ENCODE measurements around the gene ANAPC15. TPM values are rescaled to one million over a fixed set of nuclear protein-coding genes. Genes with fewer than 3 reads are reported as not detected.

ANAPC15 gene
- total RNA-seq, 1 experiment from 2014 or later, result 65.6 TPM

DNA sequence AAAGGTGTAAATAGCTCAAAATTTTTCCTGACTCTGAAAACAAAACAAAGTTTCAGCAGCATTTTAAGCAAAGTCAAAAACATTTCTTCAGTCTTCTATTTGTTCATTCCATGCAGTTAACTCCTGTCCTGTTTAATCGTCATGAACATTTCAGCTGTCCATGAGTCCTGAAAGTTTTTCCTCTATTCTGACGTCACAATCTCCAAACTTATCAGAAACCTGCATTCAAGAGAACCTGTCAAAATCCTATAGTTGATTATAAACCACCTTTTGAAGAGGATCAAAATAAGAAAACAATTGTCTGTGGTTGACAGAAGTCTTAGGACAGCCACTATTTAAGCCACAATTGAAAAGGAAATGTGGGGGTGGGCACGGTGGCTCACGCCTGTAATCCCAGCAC is 38.4 kb upstream of the ANAPC15 start:
- no peak for ATAC-seq
- Histone ChIP-seq H3K36me3 (ENCODE audit: control insufficient read depth in 1 of 2, insufficient read depth in 2 of 2, low read length in 2 of 2) (no peaks in the 10 kb centered on the region), H3K27me3 (ENCODE audit: insufficient read depth, low read length) (no peaks in the 10 kb centered on the region), H3K9ac (ENCODE audit: low read length) (no peak overlapping the region), H3K79me2 (ENCODE audit: insufficient read depth, low read length) (no peaks in the 10 kb centered on the region), H3K4me3 (replicated peaks in 1 of 2; ENCODE audit: low read depth in 1 of 2, low read length in 2 of 2) (no peak overlapping the region), H3K27ac (ENCODE audit: low read depth, low read length) (no peak overlapping the region), H3K9me3 (ENCODE audit: control insufficient read depth in 1 of 2, insufficient read depth in 1 of 2, low read depth in 1 of 2, low read length in 2 of 2) (no peaks in the 10 kb centered on the region), H3K4me2 (ENCODE audit: low read length) (no peak overlapping the region), H4K20me1 (ENCODE audit: insufficient read depth) (no peaks in the 10 kb centered on the region), H2AFZ (ENCODE audit: low read depth, low read length, poor library complexity, severe bottlenecking) (no peak overlapping the region), H3K4me1 (ENCODE audit: control insufficient read depth in 1 of 2, insufficient read depth in 2 of 2, low read length in 2 of 2) (no peaks in the 10 kb centered on the region), H3K9me2 (ENCODE audit: insufficient read depth) (no peaks in the 10 kb centered on the region)
- ChIA-PET CTCF (interaction anchor here (0.7 kb wide), 1 partner anchor 9 kb away, joined by 3 read pairs; no protein-coding TSS in a partner anchor), POLR2A (no interaction called here), RAD21 (ENCODE audit: low non-redundant PET in 1 of 2, low total read pairs in 2 of 2, uncharacterized antibody in 2 of 2, unreplicated experiment in 2 of 2) (no interaction called here)
- no peak for TF ChIP-seq RAD21 (IDR thresholded peaks at IDR 0.05; ENCODE audit: low read depth)
- no peak for TF ChIP-seq EGR1 (IDR thresholded peaks at IDR 0.05; ENCODE audit: low read depth)
- TF ChIP-seq POLR2A (IDR thresholded peaks at IDR 0.05; ENCODE audit: borderline replicate concordance, extremely low read depth, insufficient read depth, insufficient read length), result no peak
- TF ChIP-seq EZH2 (IDR thresholded peaks at IDR 0.05), result no peak
- TF ChIP-seq, protein P1, sequence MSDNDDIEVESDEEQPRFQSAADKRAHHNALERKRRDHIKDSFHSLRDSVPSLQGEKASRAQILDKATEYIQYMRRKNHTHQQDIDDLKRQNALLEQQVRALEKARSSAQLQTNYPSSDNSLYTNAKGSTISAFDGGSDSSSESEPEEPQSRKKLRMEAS (IDR thresholded peaks at IDR 0.05), result no peak
- TF ChIP-seq SRF (IDR thresholded peaks at IDR 0.05; ENCODE audit: low read depth), result no peak
- no peak for TF ChIP-seq FOSL1 (IDR thresholded peaks at IDR 0.05; ENCODE audit: low read depth)
- intact Hi-C loops (cut with micrococcal nuclease), result no loop called here
- no peak for DNase-seq (ENCODE audit: low read depth, low spot score)
- no TSS peak for BruUV-seq (replicated peaks)

- POLR2A ChIA-PET, result no interaction called here
- Histone ChIP-seq H3K27ac (ENCODE audit: low read depth, low read length) (no peak overlapping the region), H3K36me3 (ENCODE audit: control insufficient read depth in 1 of 2, insufficient read depth in 2 of 2, low read length in 2 of 2) (no peaks in the 10 kb centered on the region), H2AFZ (ENCODE audit: low read depth, low read length, poor library complexity, severe bottlenecking) (no peak overlapping the region), H3K4me3 (replicated peaks in 1 of 2; ENCODE audit: low read depth in 1 of 2, low read length in 2 of 2) (no peak overlapping the region), H4K20me1 (ENCODE audit: insufficient read depth) (no peaks in the 10 kb centered on the region), H3K79me2 (ENCODE audit: insufficient read depth, low read length) (no peaks in the 10 kb centered on the region), H3K9ac (ENCODE audit: low read length) (no peak overlapping the region), H3K4me1 (ENCODE audit: control insufficient read depth in 1 of 2, insufficient read depth in 2 of 2, low read length in 2 of 2) (peaks cover 0 to 3% of the 10 kb centered on the region in 2 experiments; a peak in 1 of 4 replicates), H3K9me2 (ENCODE audit: insufficient read depth) (no peaks in the 10 kb centered on the region), H3K4me2 (ENCODE audit: low read length) (no peak overlapping the region), H3K27me3 (ENCODE audit: insufficient read depth, low read length) (no peaks in the 10 kb centered on the region), H3K9me3 (ENCODE audit: control insufficient read depth in 1 of 2, insufficient read depth in 1 of 2, low read depth in 1 of 2, low read length in 2 of 2) (no peaks in the 10 kb centered on the region)
- no TSS peak for BruUV-seq (replicated peaks)
- intact Hi-C loops (cut with micrococcal nuclease), result no loop called here
- CTCF ChIA-PET, result no interaction called here
- DNase-seq (ENCODE audit: low read depth, low spot score) (no peak), ATAC-seq (no peak)
- RAD21 ChIA-PET (ENCODE audit: low non-redundant PET in 1 of 2, low total read pairs in 2 of 2, uncharacterized antibody in 2 of 2, unreplicated experiment in 2 of 2), result interaction anchor here in 1 of 2 experiments (0.6 kb wide), 1 partner anchor 227 kb away, joined by 3 read pairs; no protein-coding TSS in a partner anchor
- TF ChIP-seq SIN3A (IDR thresholded peaks at IDR 0.05; ENCODE audit: low read depth) (no peak), EZH2phosphoT487 (IDR thresholded peaks at IDR 0.05; ENCODE audit: borderline replicate concordance) (no peak), ATF3 (IDR thresholded peaks at IDR 0.05) (no peak), EGR1 (IDR thresholded peaks at IDR 0.05; ENCODE audit: low read depth) (no peak), RAD21 (IDR thresholded peaks at IDR 0.05; ENCODE audit: low read depth) (no peak), TCF7L2 (IDR thresholded peaks at IDR 0.05; ENCODE audit: borderline replicate concordance, extremely low read depth, insufficient read depth, insufficient read length) (no peak), CEBPB (IDR thresholded peaks at IDR 0.05; ENCODE audit: low read depth) (no peak), ZFX (IDR thresholded peaks at IDR 0.05) (no peak), EZH2 (IDR thresholded peaks at IDR 0.05) (no peak), ZBTB33 (IDR thresholded peaks at IDR 0.05; ENCODE audit: extremely low read depth, insufficient replicate concordance, low read length) (no peak), SRF (IDR thresholded peaks at IDR 0.05; ENCODE audit: low read depth) (no peak)
- TF ChIP-seq, protein P2, sequence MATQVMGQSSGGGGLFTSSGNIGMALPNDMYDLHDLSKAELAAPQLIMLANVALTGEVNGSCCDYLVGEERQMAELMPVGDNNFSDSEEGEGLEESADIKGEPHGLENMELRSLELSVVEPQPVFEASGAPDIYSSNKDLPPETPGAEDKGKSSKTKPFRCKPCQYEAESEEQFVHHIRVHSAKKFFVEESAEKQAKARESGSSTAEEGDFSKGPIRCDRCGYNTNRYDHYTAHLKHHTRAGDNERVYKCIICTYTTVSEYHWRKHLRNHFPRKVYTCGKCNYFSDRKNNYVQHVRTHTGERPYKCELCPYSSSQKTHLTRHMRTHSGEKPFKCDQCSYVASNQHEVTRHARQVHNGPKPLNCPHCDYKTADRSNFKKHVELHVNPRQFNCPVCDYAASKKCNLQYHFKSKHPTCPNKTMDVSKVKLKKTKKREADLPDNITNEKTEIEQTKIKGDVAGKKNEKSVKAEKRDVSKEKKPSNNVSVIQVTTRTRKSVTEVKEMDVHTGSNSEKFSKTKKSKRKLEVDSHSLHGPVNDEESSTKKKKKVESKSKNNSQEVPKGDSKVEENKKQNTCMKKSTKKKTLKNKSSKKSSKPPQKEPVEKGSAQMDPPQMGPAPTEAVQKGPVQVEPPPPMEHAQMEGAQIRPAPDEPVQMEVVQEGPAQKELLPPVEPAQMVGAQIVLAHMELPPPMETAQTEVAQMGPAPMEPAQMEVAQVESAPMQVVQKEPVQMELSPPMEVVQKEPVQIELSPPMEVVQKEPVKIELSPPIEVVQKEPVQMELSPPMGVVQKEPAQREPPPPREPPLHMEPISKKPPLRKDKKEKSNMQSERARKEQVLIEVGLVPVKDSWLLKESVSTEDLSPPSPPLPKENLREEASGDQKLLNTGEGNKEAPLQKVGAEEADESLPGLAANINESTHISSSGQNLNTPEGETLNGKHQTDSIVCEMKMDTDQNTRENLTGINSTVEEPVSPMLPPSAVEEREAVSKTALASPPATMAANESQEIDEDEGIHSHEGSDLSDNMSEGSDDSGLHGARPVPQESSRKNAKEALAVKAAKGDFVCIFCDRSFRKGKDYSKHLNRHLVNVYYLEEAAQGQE (IDR thresholded peaks at IDR 0.05; ENCODE audit: low read depth), result no peak
- TF ChIP-seq, protein P1 (IDR thresholded peaks at IDR 0.05), result no peak
Measured at GRCh38 chr11:72146625-72147024, 34.1 kb upstream of the ANAPC15 start.

All from HCT116 (cell line).